ENCODE data around the gene TUBGCP2.

TUBGCP2 gene

DNA sequence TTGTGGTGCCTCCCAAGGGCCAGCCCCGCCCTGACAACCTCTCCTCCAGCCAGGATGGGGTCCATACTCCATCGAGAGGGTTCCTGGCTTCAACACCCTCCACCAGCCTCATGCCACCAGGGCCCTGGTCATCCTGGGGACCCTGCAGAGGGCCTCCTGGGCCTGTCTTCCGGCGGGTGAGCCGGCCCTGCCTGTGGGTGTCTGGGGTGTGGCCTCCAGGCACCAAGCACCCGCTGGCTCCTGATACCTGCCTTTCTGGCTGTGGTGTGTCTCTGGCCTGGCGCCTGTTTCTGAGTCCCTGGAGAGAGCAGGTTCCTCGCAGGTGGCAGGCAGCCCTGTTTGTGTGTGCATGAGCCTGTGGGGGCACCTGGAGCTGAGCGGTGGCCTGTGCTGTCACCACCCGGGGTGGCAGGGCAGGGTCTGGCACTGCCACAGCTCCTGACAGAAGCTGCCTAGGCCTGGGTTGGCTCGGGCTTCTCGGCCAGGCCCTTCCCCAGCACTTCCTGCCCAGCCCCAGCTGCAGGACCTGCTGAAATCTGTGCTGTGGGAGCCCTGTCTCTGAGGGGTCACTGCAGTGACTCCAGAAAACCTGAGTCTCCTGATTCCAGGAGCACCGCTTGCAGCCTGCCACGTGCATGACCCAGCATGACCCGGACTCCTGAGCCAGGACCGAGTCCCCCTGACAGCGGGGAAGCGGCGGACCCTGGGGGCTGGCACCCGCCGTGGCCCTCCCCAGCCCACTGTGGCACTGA is 50.4 kb downstream of the TUBGCP2 start:
- no peak overlapping the region for H3K4me3 ChIP-seq (ENCODE audit: low read depth, low read length)
- DNase-seq (ENCODE audit: low read depth): no peak
- TF ChIP-seq, protein P1, sequence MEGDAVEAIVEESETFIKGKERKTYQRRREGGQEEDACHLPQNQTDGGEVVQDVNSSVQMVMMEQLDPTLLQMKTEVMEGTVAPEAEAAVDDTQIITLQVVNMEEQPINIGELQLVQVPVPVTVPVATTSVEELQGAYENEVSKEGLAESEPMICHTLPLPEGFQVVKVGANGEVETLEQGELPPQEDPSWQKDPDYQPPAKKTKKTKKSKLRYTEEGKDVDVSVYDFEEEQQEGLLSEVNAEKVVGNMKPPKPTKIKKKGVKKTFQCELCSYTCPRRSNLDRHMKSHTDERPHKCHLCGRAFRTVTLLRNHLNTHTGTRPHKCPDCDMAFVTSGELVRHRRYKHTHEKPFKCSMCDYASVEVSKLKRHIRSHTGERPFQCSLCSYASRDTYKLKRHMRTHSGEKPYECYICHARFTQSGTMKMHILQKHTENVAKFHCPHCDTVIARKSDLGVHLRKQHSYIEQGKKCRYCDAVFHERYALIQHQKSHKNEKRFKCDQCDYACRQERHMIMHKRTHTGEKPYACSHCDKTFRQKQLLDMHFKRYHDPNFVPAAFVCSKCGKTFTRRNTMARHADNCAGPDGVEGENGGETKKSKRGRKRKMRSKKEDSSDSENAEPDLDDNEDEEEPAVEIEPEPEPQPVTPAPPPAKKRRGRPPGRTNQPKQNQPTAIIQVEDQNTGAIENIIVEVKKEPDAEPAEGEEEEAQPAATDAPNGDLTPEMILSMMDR (IDR thresholded peaks at IDR 0.05; ENCODE audit: low read depth, low read length, missing control alignments): no peak

GRCh38 chr10:133257489-133258065 is 51.1 kb downstream of the TUBGCP2 start:
- no peak overlapping the region for H3K4me3 ChIP-seq (ENCODE audit: low read depth, low read length)
- TF ChIP-seq, protein P1 (IDR thresholded peaks at IDR 0.05; ENCODE audit: low read depth, low read length, missing control alignments): peak; percentile 21
- DNase-seq (ENCODE audit: low read depth): no peak

GRCh38 chr10:133255323-133255722 is 53.3 kb downstream of the TUBGCP2 start:
- no peak for DNase-seq (ENCODE audit: low read depth)
- no peak overlapping the region for H3K4me3 ChIP-seq (ENCODE audit: low read depth, low read length)
- TF ChIP-seq, protein P1 (IDR thresholded peaks at IDR 0.05; ENCODE audit: low read depth, low read length, missing control alignments): no peak

- TF ChIP-seq, protein P1 (IDR thresholded peaks at IDR 0.05; ENCODE audit: low read depth, low read length, missing control alignments): no peak
- no peak for DNase-seq (ENCODE audit: low read depth)
- no peak overlapping the region for H3K4me3 ChIP-seq (ENCODE audit: low read depth, low read length)
Measured at GRCh38 chr10:133254421-133255120, 54.1 kb downstream of the TUBGCP2 start.

- no peak overlapping the region for H3K4me3 ChIP-seq (ENCODE audit: low read depth, low read length)
- TF ChIP-seq, protein P1 (IDR thresholded peaks at IDR 0.05; ENCODE audit: low read depth, low read length, missing control alignments): no peak
- no peak for DNase-seq (ENCODE audit: low read depth)
Measured at GRCh38 chr10:133253361-133253955, 55.2 kb downstream of the TUBGCP2 start.

- no peak for DNase-seq (ENCODE audit: low read depth)
- H3K4me3 ChIP-seq (ENCODE audit: low read depth, low read length): no peak overlapping the region
- TF ChIP-seq, protein P1 (IDR thresholded peaks at IDR 0.05; ENCODE audit: low read depth, low read length, missing control alignments): no peak
Measured at GRCh38 chr10:133252223-133252552, 56.5 kb downstream of the TUBGCP2 start.
